AML-193 (cell line): ENCODE data around the gene LDLRAD4.
A peak's percentile ranks its signal among the peaks of the same experiment; 100 is the strongest.
"Not testable (repeated sequence)": the region's sequence is repeated elsewhere in the genome, so short reads cannot be mapped to it uniquely, and the experiment has no call there.

Experiments
- DNase-seq, 2 experiments: peaks; one replicate each; lab custom pipeline; 2025; lab: John Stamatoyannopoulos, UW

LDLRAD4 gene

GRCh38 chr18:13638719-13639595, 420.4 kb downstream of the LDLRAD4 start:
- DNase-seq, result no peak

GRCh38 chr18:13640266-13640860, 421.8 kb downstream of the LDLRAD4 start:
- DNase-seq, result no peak

GRCh38 chr18:13641551-13642439, 423.2 kb downstream of the LDLRAD4 start:
- no peak for DNase-seq

GRCh38 chr18:13642440-13642827, 423.9 kb downstream of the LDLRAD4 start:
- no peak for DNase-seq

- no peak for DNase-seq
These were observed 424.7 kb downstream of the LDLRAD4 start for GRCh38 chr18:13643261-13643751.

GRCh38 chr18:13645093-13645492, 426.5 kb downstream of the LDLRAD4 start:
- no peak for DNase-seq

GRCh38 chr18:13646633-13647032, 428.1 kb downstream of the LDLRAD4 start:
- no peak for DNase-seq

GRCh38 chr18:13647761-13648160, 429.2 kb downstream of the LDLRAD4 start:
- no peak for DNase-seq

- no peak for DNase-seq
These were observed 431.1 kb downstream of the LDLRAD4 start for GRCh38 chr18:13649397-13650390.

GRCh38 chr18:13653746-13654433, 435.3 kb downstream of the LDLRAD4 start:
- no peak for DNase-seq

GRCh38 chr18:13657974-13658373, 439.4 kb downstream of the LDLRAD4 start:
- DNase-seq, result no peak

GRCh38 chr18:13658436-13659204, 440.1 kb downstream of the LDLRAD4 start:
- no peak for DNase-seq

GRCh38 chr18:13660510-13660909, 441.9 kb downstream of the LDLRAD4 start:
- DNase-seq, result no peak

- no peak for DNase-seq
These were observed 442.7 kb downstream of the LDLRAD4 start for GRCh38 chr18:13661051-13661778.

GRCh38 chr18:13661779-13662256, 443.3 kb downstream of the LDLRAD4 start:
- DNase-seq, result no peak

GRCh38 chr18:13672657-13673056, 454.1 kb downstream of the LDLRAD4 start:
- DNase-seq, result peak; percentile 8 to 13

GRCh38 chr18:13676471-13676870, 457.9 kb downstream of the LDLRAD4 start:
- no peak for DNase-seq

GRCh38 chr18:13677350-13677749, 458.8 kb downstream of the LDLRAD4 start:
- DNase-seq, result not testable (repeated sequence)

GRCh38 chr18:13680612-13681011, 462.1 kb downstream of the LDLRAD4 start:
- no peak for DNase-seq
